HEK293 (cell line): ENCODE results near the gene TLE2.

Experiments used
- CTCF ChIA-PET: fragments of 350-600 bp; formaldehyde crosslinking; extraction: SDS; loops from one replicate; lab custom pipeline; 2021; ENCODE audit warnings: antibody characterized with exemption; lab: Yijun Ruan, JAX
- POLR2A ChIA-PET: fragments of 300-600 bp; formaldehyde crosslinking; extraction: SDS; loops from one replicate; lab custom pipeline; 2020; ENCODE audit warnings: antibody characterized with exemption, inconsistent platforms; lab: Yijun Ruan, JAX
- H3K27ac ChIP-seq: fragments of 200-500 bp; sonication (Bioruptor generic); 2 replicates; pipeline ENCODE4 v1.5.1; 2014; ENCODE audit warnings: low read depth, low read length, control low read depth, inconsistent platforms; ENCODE audit errors: extremely low read depth
- H3K36me3 ChIP-seq, 2 experiments: fragments of 200-500 bp in 1 of 2; sonication (Bioruptor generic) in 1 of 2; 1 replicate in 1 of 2; 2 replicates in 1 of 2; pipeline ENCODE4 v1.5.1; 2014 to 2017; ENCODE audit warnings: inconsistent platforms in 2 of 2, low read length in 2 of 2; ENCODE audit not compliant: control insufficient read depth in 2 of 2, insufficient read depth in 1 of 2
- H3K4me1 ChIP-seq: fragments of 200-500 bp; sonication (Bioruptor generic); 2 replicates; pipeline ENCODE4 v1.5.1; 2014; ENCODE audit warnings: mild to moderate bottlenecking, low read length, inconsistent platforms; ENCODE audit not compliant: control insufficient read depth, insufficient read depth
- H3K4me3 ChIP-seq: 2 replicates; pipeline ENCODE4 v1.5.1; 2011; ENCODE audit warnings: low read depth, mild to moderate bottlenecking, control low read depth, low read length, moderate library complexity
- H3K9me3 ChIP-seq: fragments of 200-500 bp; sonication (Bioruptor generic); 2 replicates; pipeline ENCODE4 v1.5.1; 2014; ENCODE audit warnings: low read depth, low read length, inconsistent platforms; ENCODE audit not compliant: control insufficient read depth, insufficient read depth
- GLIS2 ChIP-seq: fragments of 450-650 bp; formaldehyde crosslinking; IDR thresholded peaks from 2 replicates; pipeline ENCODE4 v1.5.1; 2016; ENCODE audit warnings: missing biosample characterization, missing genetic modification characterization
- KLF7 ChIP-seq: fragments of 450-650 bp; formaldehyde crosslinking; IDR thresholded peaks from 2 replicates; pipeline ENCODE4 v1.5.1; 2016; ENCODE audit warnings: missing biosample characterization, missing genetic modification characterization, borderline replicate concordance
- YY1 ChIP-seq: fragments of 450-650 bp; formaldehyde crosslinking; IDR thresholded peaks from 2 replicates; pipeline ENCODE4 v1.5.1; 2018; ENCODE audit warnings: missing biosample characterization, missing genetic modification characterization
- ZBTB8A ChIP-seq: fragments of 450-650 bp; formaldehyde crosslinking; IDR thresholded peaks from 2 replicates; pipeline ENCODE4 v1.5.1; 2016; ENCODE audit warnings: missing biosample characterization, missing genetic modification characterization
- ZNF10 ChIP-seq: fragments of 450-650 bp; formaldehyde crosslinking; IDR thresholded peaks from 2 replicates; pipeline ENCODE4 v1.5.1; 2017; ENCODE audit warnings: missing biosample characterization, missing genetic modification characterization
- ZNF140 ChIP-seq: fragments of 450-650 bp; formaldehyde crosslinking; IDR thresholded peaks from 2 replicates; pipeline ENCODE4 v1.5.1; 2016; ENCODE audit warnings: missing biosample characterization, missing genetic modification characterization
- ZNF335 ChIP-seq: fragments of 450-650 bp; formaldehyde crosslinking; conservative IDR thresholded peaks from 2 replicates; pipeline ENCODE4 v1.5.1; 2016; ENCODE audit warnings: missing biosample characterization, missing genetic modification characterization
- ZNF423 ChIP-seq: fragments of 450-650 bp; formaldehyde crosslinking; IDR thresholded peaks from 2 replicates; pipeline ENCODE4 v1.5.1; 2016; ENCODE audit warnings: missing biosample characterization, missing genetic modification characterization
- ZNF555 ChIP-seq: fragments of 450-650 bp; formaldehyde crosslinking; conservative IDR thresholded peaks from 2 replicates; pipeline ENCODE4 v1.5.1; 2017; ENCODE audit warnings: missing biosample characterization, mild to moderate bottlenecking, missing genetic modification characterization, inconsistent platforms
- ZNF658 ChIP-seq: fragments of 450-650 bp; formaldehyde crosslinking; IDR thresholded peaks from 2 replicates; pipeline ENCODE4; 2016; ENCODE audit warnings: missing biosample characterization, missing genetic modification characterization
- ZNF660 ChIP-seq: fragments of 450-650 bp; IDR thresholded peaks from 2 replicates; pipeline ENCODE4 v1.5.1; 2018; ENCODE audit warnings: missing biosample characterization, mild to moderate bottlenecking, missing genetic modification characterization
- ZNF768 ChIP-seq: fragments of 450-650 bp; formaldehyde crosslinking; IDR thresholded peaks from 2 replicates; pipeline ENCODE4 v1.5.1; 2018; ENCODE audit warnings: missing biosample characterization, mild to moderate bottlenecking, missing genetic modification characterization
- ZNF785 ChIP-seq: fragments of 450-650 bp; formaldehyde crosslinking; IDR thresholded peaks from 2 replicates; pipeline ENCODE4 v1.5.1; 2016; ENCODE audit warnings: missing biosample characterization, missing genetic modification characterization
- TF ChIP-seq, protein P1 (sequence below): fragments of 450-650 bp; formaldehyde crosslinking; IDR thresholded peaks from 2 replicates; pipeline ENCODE4 v1.5.1; 2017; ENCODE audit warnings: missing biosample characterization, missing genetic modification characterization
- TF ChIP-seq, protein P2 (sequence below): fragments of 450-650 bp; formaldehyde crosslinking; IDR thresholded peaks from 2 replicates; pipeline ENCODE4 v1.5.1; 2016; ENCODE audit warnings: missing biosample characterization, missing genetic modification characterization
- TF ChIP-seq, protein P3 (sequence below): fragments of 450-650 bp; formaldehyde crosslinking; IDR thresholded peaks from 2 replicates; pipeline ENCODE4 v1.5.1; 2016; ENCODE audit warnings: missing biosample characterization, missing genetic modification characterization, low read depth
- TF ChIP-seq, protein P4 (sequence below): fragments of 450-650 bp; formaldehyde crosslinking; IDR thresholded peaks from 2 replicates; pipeline ENCODE4 v1.5.1; 2016; ENCODE audit warnings: missing biosample characterization, missing genetic modification characterization
- TF ChIP-seq, protein P5 (sequence below): fragments of 450-650 bp; formaldehyde crosslinking; IDR thresholded peaks from 2 replicates; pipeline ENCODE4 v1.5.1; 2017; ENCODE audit warnings: missing biosample characterization, mild to moderate bottlenecking, missing genetic modification characterization, moderate library complexity

Gene TLE2

DNA sequence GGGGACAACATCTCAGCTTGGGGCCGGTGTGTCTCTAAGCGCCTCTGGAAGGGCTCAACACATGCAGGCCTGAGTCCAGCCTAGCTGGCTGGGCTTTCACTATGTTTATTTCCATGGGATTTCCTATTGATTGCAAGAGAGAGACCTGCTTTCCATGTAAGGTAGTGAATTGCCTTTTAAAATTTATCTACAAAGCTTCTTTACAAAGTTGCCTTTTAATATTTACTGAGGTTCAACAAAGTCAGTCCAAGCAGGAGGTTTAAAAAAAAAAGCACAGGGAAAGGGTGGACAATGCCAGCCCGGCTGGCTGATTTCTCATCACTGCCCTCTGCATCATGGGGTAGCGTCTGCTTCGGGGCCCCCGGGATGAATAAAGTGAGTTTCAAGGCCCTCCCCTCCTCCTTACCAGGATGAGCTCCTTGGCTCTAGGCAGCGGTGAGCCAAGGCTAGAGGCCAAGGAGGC lies 15.8 kb downstream of the TLE2 start:
- no peaks in the 10 kb centered on the region for H3K36me3 ChIP-seq
- H3K4me3 ChIP-seq = no peak overlapping the region
- CTCF ChIA-PET = interaction anchor here (1.0 to 1.2 kb wide), 3 partner anchors 23 to 151 kb away, joined by 4 to 7 read pairs (median 4); no protein-coding TSS in a partner anchor
- TF ChIP-seq KLF7 (no peak), ZNF658 (no peak), ZNF423 (tag by site-specific recombination) (no peak), ZNF335 (no peak), GLIS2 (tag by site-specific recombination) (no peak), YY1 (no peak), ZNF140 (no peak), ZNF555 (tag by site-specific recombination) (no peak), ZNF10 (no peak), ZBTB8A (tag by site-specific recombination) (0 out of 2 replicates have a peak, but pooled peaks have one; percentile 21), ZNF785 (tag by site-specific recombination) (no peak), ZNF660 (tag by site-specific recombination) (no peak), ZNF768 (tag by site-specific recombination) (no peak)
- TF ChIP-seq, protein P1, sequence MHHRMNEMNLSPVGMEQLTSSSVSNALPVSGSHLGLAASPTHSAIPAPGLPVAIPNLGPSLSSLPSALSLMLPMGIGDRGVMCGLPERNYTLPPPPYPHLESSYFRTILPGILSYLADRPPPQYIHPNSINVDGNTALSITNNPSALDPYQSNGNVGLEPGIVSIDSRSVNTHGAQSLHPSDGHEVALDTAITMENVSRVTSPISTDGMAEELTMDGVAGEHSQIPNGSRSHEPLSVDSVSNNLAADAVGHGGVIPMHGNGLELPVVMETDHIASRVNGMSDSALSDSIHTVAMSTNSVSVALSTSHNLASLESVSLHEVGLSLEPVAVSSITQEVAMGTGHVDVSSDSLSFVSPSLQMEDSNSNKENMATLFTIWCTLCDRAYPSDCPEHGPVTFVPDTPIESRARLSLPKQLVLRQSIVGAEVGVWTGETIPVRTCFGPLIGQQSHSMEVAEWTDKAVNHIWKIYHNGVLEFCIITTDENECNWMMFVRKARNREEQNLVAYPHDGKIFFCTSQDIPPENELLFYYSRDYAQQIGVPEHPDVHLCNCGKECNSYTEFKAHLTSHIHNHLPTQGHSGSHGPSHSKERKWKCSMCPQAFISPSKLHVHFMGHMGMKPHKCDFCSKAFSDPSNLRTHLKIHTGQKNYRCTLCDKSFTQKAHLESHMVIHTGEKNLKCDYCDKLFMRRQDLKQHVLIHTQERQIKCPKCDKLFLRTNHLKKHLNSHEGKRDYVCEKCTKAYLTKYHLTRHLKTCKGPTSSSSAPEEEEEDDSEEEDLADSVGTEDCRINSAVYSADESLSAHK (tag by site-specific recombination) = peak; percentile 99
- TF ChIP-seq, protein P2, sequence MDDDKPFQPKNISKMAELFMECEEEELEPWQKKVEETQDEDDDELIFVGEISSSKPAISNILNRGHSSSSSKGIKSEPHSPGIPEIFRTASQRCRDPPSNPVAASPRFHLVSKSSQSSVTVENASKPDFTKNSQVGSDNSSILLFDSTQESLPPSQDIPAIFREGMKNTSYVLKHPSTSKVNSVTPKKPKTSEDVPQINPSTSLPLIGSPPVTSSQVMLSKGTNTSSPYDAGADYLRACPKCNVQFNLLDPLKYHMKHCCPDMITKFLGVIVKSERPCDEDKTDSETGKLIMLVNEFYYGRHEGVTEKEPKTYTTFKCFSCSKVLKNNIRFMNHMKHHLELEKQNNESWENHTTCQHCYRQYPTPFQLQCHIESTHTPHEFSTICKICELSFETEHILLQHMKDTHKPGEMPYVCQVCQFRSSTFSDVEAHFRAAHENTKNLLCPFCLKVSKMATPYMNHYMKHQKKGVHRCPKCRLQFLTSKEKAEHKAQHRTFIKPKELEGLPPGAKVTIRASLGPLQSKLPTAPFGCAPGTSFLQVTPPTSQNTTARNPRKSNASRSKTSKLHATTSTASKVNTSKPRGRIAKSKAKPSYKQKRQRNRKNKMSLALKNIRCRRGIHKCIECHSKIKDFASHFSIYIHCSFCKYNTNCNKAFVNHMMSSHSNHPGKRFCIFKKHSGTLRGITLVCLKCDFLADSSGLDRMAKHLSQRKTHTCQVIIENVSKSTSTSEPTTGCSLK = no peak
- TF ChIP-seq, protein P3, sequence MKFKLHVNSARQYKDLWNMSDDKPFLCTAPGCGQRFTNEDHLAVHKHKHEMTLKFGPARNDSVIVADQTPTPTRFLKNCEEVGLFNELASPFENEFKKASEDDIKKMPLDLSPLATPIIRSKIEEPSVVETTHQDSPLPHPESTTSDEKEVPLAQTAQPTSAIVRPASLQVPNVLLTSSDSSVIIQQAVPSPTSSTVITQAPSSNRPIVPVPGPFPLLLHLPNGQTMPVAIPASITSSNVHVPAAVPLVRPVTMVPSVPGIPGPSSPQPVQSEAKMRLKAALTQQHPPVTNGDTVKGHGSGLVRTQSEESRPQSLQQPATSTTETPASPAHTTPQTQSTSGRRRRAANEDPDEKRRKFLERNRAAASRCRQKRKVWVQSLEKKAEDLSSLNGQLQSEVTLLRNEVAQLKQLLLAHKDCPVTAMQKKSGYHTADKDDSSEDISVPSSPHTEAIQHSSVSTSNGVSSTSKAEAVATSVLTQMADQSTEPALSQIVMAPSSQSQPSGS (tag by site-specific recombination) = no peak
- TF ChIP-seq, protein P4, sequence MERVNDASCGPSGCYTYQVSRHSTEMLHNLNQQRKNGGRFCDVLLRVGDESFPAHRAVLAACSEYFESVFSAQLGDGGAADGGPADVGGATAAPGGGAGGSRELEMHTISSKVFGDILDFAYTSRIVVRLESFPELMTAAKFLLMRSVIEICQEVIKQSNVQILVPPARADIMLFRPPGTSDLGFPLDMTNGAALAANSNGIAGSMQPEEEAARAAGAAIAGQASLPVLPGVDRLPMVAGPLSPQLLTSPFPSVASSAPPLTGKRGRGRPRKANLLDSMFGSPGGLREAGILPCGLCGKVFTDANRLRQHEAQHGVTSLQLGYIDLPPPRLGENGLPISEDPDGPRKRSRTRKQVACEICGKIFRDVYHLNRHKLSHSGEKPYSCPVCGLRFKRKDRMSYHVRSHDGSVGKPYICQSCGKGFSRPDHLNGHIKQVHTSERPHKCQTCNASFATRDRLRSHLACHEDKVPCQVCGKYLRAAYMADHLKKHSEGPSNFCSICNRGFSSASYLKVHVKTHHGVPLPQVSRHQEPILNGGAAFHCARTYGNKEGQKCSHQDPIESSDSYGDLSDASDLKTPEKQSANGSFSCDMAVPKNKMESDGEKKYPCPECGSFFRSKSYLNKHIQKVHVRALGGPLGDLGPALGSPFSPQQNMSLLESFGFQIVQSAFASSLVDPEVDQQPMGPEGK = no peak
- TF ChIP-seq, protein P5, sequence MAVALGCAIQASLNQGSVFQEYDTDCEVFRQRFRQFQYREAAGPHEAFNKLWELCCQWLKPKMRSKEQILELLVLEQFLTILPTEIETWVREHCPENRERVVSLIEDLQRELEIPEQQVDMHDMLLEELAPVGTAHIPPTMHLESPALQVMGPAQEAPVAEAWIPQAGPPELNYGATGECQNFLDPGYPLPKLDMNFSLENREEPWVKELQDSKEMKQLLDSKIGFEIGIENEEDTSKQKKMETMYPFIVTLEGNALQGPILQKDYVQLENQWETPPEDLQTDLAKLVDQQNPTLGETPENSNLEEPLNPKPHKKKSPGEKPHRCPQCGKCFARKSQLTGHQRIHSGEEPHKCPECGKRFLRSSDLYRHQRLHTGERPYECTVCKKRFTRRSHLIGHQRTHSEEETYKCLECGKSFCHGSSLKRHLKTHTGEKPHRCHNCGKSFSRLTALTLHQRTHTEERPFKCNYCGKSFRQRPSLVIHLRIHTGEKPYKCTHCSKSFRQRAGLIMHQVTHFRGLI = peak; percentile 59; the same call in 1 of the 2 replicates
- H3K27ac ChIP-seq = no peak overlapping the region
- no peaks in the 10 kb centered on the region for H3K4me1 ChIP-seq
- H3K9me3 ChIP-seq = no peaks in the 10 kb centered on the region
- POLR2A ChIA-PET = interaction anchor here (0.6 kb wide), 1 partner anchor 15 kb away, joined by 4 read pairs; no protein-coding TSS in a partner anchor
